BLaER1 (cell line): ENCODE measurements around the gene RBM33.

Source experiments
- H3K27ac ChIP-seq: shearing (Covaris generic); formaldehyde crosslinking; 2 replicates; pipeline ENCODE4 v1.8.1; 2022
- H3K27me3 ChIP-seq: shearing (Covaris generic); formaldehyde crosslinking; 2 replicates; pipeline ENCODE4 v1.8.1; 2022
- H3K36me3 ChIP-seq: shearing (Covaris generic); formaldehyde crosslinking; 2 replicates; pipeline ENCODE4 v1.8.1; 2022
- H3K4me1 ChIP-seq: shearing (Covaris generic); formaldehyde crosslinking; 2 replicates; pipeline ENCODE4 v1.8.1; 2022
- H3K4me2 ChIP-seq: shearing (Covaris generic); formaldehyde crosslinking; 2 replicates; pipeline ENCODE4 v1.8.1; 2022
- H3K4me3 ChIP-seq: shearing (Covaris generic); formaldehyde crosslinking; 2 replicates; pipeline ENCODE4 v1.8.1; 2022
- H3K9ac ChIP-seq: shearing (Covaris generic); formaldehyde crosslinking; 2 replicates; pipeline ENCODE4 v1.8.1; 2022
- H3K9me3 ChIP-seq: shearing (Covaris generic); formaldehyde crosslinking; 2 replicates; pipeline ENCODE4 v1.8.1; 2022
- H4K20me1 ChIP-seq: shearing (Covaris generic); formaldehyde crosslinking; 2 replicates; pipeline ENCODE4 v1.8.1; 2022
- Cebpa-rat ChIP-seq: shearing (Covaris generic); IDR thresholded peaks from 2 replicates; pipeline ENCODE4 v1.8.1; 2022

Gene RBM33

GRCh38 chr7:155728116-155728515, 83.7 kb downstream of the RBM33 start:
- no peak overlapping the region for H3K4me2 ChIP-seq
- no peaks in the 10 kb centered on the region for H3K9me3 ChIP-seq
- no peak overlapping the region for H3K9ac ChIP-seq
- TF ChIP-seq Cebpa-rat = no peak
- no peaks in the 10 kb centered on the region for H3K27me3 ChIP-seq
- peaks cover 34% of the 10 kb centered on the region for H3K4me1 ChIP-seq
- H4K20me1 ChIP-seq = peaks cover 100% of the 10 kb centered on the region
- H3K27ac ChIP-seq = no peak overlapping the region
- no peak overlapping the region for H3K4me3 ChIP-seq
- H3K36me3 ChIP-seq = peaks cover 79% of the 10 kb centered on the region

- Histone ChIP-seq H3K4me2 (no peak overlapping the region), H3K27me3 (no peaks in the 10 kb centered on the region), H3K4me1 (peaks cover 16% of the 10 kb centered on the region), H3K4me3 (no peak overlapping the region), H3K9me3 (no peaks in the 10 kb centered on the region), H3K9ac (no peak overlapping the region), H4K20me1 (peaks cover 100% of the 10 kb centered on the region), H3K27ac (no peak overlapping the region), H3K36me3 (peaks cover 75% of the 10 kb centered on the region)
- TF ChIP-seq Cebpa-rat = no peak
Measured at GRCh38 chr7:155729847-155730246, 85.4 kb downstream of the RBM33 start.

GRCh38 chr7:155731380-155731779, 86.9 kb downstream of the RBM33 start:
- H3K4me3 ChIP-seq = no peak overlapping the region

GRCh38 chr7:155731871-155732270, 87.4 kb downstream of the RBM33 start:
- Histone ChIP-seq H3K36me3 (peaks cover 78% of the 10 kb centered on the region), H3K27ac (no peak overlapping the region), H4K20me1 (peaks cover 100% of the 10 kb centered on the region), H3K27me3 (no peaks in the 10 kb centered on the region), H3K4me2 (no peak overlapping the region), H3K4me1 (0 out of 2 replicates have a peak, but pooled peaks cover 10% of the 10 kb centered on the region), H3K9ac (no peak overlapping the region), H3K4me3 (no peak overlapping the region), H3K9me3 (no peaks in the 10 kb centered on the region)
- TF ChIP-seq Cebpa-rat = no peak

More at GRCh38 chr7:155731380-155731779, 86.9 kb downstream of the RBM33 start:
- Histone ChIP-seq H3K36me3 (peaks cover 80% of the 10 kb centered on the region), H3K9ac (no peak overlapping the region), H3K27me3 (no peaks in the 10 kb centered on the region), H4K20me1 (peaks cover 100% of the 10 kb centered on the region), H3K9me3 (no peaks in the 10 kb centered on the region), H3K4me1 (0 out of 2 replicates have a peak, but pooled peaks cover 10% of the 10 kb centered on the region), H3K27ac (no peak overlapping the region), H3K4me2 (no peak overlapping the region)
- no peak for TF ChIP-seq Cebpa-rat

GRCh38 chr7:155732286-155732685, 87.8 kb downstream of the RBM33 start:
- H3K27ac ChIP-seq = no peak overlapping the region

GRCh38 chr7:155733582-155734444, 89.4 kb downstream of the RBM33 start:
- Histone ChIP-seq H3K4me1 (0 out of 2 replicates have a peak, but pooled peaks cover 10% of the 10 kb centered on the region), H4K20me1 (peaks cover 100% of the 10 kb centered on the region), H3K27me3 (no peaks in the 10 kb centered on the region), H3K4me2 (no peak overlapping the region), H3K4me3 (no peak overlapping the region), H3K27ac (no peak overlapping the region), H3K9me3 (no peaks in the 10 kb centered on the region), H3K36me3 (peaks cover 76% of the 10 kb centered on the region), H3K9ac (no peak overlapping the region)
- no peak for TF ChIP-seq Cebpa-rat

More at GRCh38 chr7:155732286-155732685, 87.8 kb downstream of the RBM33 start:
- TF ChIP-seq Cebpa-rat = no peak
- H3K4me1 ChIP-seq = 0 out of 2 replicates have a peak, but pooled peaks cover 10% of the 10 kb centered on the region
- H3K4me3 ChIP-seq = no peak overlapping the region
- no peaks in the 10 kb centered on the region for H3K27me3 ChIP-seq
- H3K4me2 ChIP-seq = no peak overlapping the region
- H3K36me3 ChIP-seq = peaks cover 78% of the 10 kb centered on the region
- no peak overlapping the region for H3K9ac ChIP-seq
- H3K9me3 ChIP-seq = no peaks in the 10 kb centered on the region
- H4K20me1 ChIP-seq = peaks cover 100% of the 10 kb centered on the region

- 0 out of 2 replicates have a peak, but pooled peaks cover 10% of the 10 kb centered on the region for H3K4me1 ChIP-seq
- H3K4me2 ChIP-seq = no peak overlapping the region
- H3K9ac ChIP-seq = no peak overlapping the region
- no peak overlapping the region for H3K27ac ChIP-seq
- no peaks in the 10 kb centered on the region for H3K9me3 ChIP-seq
- peaks cover 76% of the 10 kb centered on the region for H3K36me3 ChIP-seq
- H3K27me3 ChIP-seq = no peaks in the 10 kb centered on the region
- H3K4me3 ChIP-seq = no peak overlapping the region
- no peak for TF ChIP-seq Cebpa-rat
- peaks cover 99% of the 10 kb centered on the region for H4K20me1 ChIP-seq
Measured at GRCh38 chr7:155734445-155734809, 90.0 kb downstream of the RBM33 start.

- H3K27ac ChIP-seq = no peak overlapping the region
- H3K9me3 ChIP-seq = no peaks in the 10 kb centered on the region
- H3K4me1 ChIP-seq = 0 out of 2 replicates have a peak, but pooled peaks cover 10% of the 10 kb centered on the region
- no peak overlapping the region for H3K4me2 ChIP-seq
- H3K9ac ChIP-seq = no peak overlapping the region
- no peak overlapping the region for H3K4me3 ChIP-seq
- TF ChIP-seq Cebpa-rat = no peak
- peaks cover 74% of the 10 kb centered on the region for H3K36me3 ChIP-seq
- H3K27me3 ChIP-seq = no peaks in the 10 kb centered on the region
- H4K20me1 ChIP-seq = peaks cover 89% of the 10 kb centered on the region
Measured at GRCh38 chr7:155735442-155736115, 91.1 kb downstream of the RBM33 start.

- H4K20me1 ChIP-seq = peaks cover 87% of the 10 kb centered on the region
Measured at GRCh38 chr7:155737590-155737989, 93.1 kb downstream of the RBM33 start.

GRCh38 chr7:155738104-155738503, 93.6 kb downstream of the RBM33 start:
- no peak for TF ChIP-seq Cebpa-rat
- Histone ChIP-seq H3K9me3 (no peaks in the 10 kb centered on the region), H3K9ac (no peak overlapping the region), H3K4me1 (no peaks in the 10 kb centered on the region), H3K36me3 (peaks cover 76% of the 10 kb centered on the region), H4K20me1 (peaks cover 87% of the 10 kb centered on the region), H3K27me3 (no peaks in the 10 kb centered on the region), H3K4me3 (no peak overlapping the region), H3K27ac (no peak overlapping the region), H3K4me2 (no peak overlapping the region)

More at GRCh38 chr7:155737590-155737989, 93.1 kb downstream of the RBM33 start:
- Histone ChIP-seq H3K4me3 (no peak overlapping the region), H3K36me3 (peaks cover 74% of the 10 kb centered on the region), H3K27me3 (no peaks in the 10 kb centered on the region), H3K27ac (no peak overlapping the region), H3K9ac (no peak overlapping the region), H3K4me2 (no peak overlapping the region), H3K9me3 (no peaks in the 10 kb centered on the region), H3K4me1 (no peaks in the 10 kb centered on the region)
- no peak for TF ChIP-seq Cebpa-rat
